CD4-positive, alpha-beta T cell treated with Interleukin-15 for 1 hour (primary cell): ENCODE measurements around the gene CNKSR2.
"Not testable (repeated sequence)": the region's sequence is repeated elsewhere in the genome, so short reads cannot be mapped to it uniquely, and the experiment has no call there.

Experiments used
- DNase-seq: peaks from one replicate; pipeline ENCODE4 v3.0.0-alpha.2; 2020

Gene CNKSR2

GRCh38 chrX:21457718-21458117 is 83.5 kb downstream of the CNKSR2 start:
- no peak for DNase-seq

- no peak for DNase-seq
These were observed 94.9 kb downstream of the CNKSR2 start for GRCh38 chrX:21469071-21469470.

GRCh38 chrX:21476909-21477308 is 102.7 kb downstream of the CNKSR2 start:
- DNase-seq, result no peak

- DNase-seq, result no peak
These were observed 105.6 kb downstream of the CNKSR2 start for GRCh38 chrX:21479695-21480270.

DNA sequence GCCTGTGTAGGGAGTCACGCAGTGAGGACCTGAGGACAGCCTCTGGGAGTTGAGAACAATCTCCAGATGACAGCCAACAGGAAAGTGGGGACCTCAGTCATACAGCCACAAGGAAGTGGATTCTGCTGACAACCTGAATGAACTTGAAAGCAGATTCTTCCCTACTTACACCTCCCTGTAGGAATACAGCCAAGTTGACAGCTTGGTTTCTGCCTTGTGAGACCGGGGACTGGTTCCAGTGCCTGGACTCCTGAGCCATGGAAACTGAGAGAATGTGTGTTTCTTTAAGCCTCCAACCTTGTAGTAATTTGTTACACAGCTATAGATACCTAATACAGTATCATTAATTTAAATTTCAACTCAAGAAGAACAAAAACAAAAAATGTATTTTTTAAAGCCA is 107.5 kb downstream of the CNKSR2 start:
- no peak for DNase-seq

DNA sequence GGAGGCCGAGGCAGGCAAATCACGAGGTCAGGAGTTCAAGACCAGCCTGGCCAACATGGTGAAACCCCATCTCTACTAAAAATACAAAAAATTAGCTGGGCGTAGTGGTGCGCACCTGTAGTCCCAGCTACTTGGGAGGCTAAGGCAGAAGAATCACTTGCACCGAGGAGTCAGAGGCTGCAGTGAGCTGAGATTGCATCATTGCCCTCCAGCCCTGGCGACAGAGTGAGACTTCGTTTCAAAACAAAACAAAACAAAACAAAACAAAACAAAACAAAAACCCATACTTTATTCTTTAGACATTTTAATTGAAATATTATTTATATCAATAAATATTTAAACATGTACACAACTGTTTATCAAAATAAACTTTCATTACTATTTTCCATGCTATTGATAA is 109.8 kb downstream of the CNKSR2 start:
- not testable (repeated sequence) for DNase-seq

GRCh38 chrX:21487832-21488231 is 113.6 kb downstream of the CNKSR2 start:
- no peak for DNase-seq

- no peak for DNase-seq
These were observed 116.1 kb downstream of the CNKSR2 start for GRCh38 chrX:21490341-21490740.

- no peak for DNase-seq
These were observed 119.1 kb downstream of the CNKSR2 start for GRCh38 chrX:21493226-21493830.

GRCh38 chrX:21503593-21503992 is 129.4 kb downstream of the CNKSR2 start:
- DNase-seq, result no peak

GRCh38 chrX:21509912-21510311 is 135.7 kb downstream of the CNKSR2 start:
- no peak for DNase-seq

- DNase-seq, result no peak
These were observed 149.8 kb downstream of the CNKSR2 start for GRCh38 chrX:21524008-21524407.

GRCh38 chrX:21528076-21528475 is 153.9 kb downstream of the CNKSR2 start:
- DNase-seq, result no peak

- no peak for DNase-seq
These were observed 155.6 kb downstream of the CNKSR2 start for GRCh38 chrX:21529771-21530170.

DNA sequence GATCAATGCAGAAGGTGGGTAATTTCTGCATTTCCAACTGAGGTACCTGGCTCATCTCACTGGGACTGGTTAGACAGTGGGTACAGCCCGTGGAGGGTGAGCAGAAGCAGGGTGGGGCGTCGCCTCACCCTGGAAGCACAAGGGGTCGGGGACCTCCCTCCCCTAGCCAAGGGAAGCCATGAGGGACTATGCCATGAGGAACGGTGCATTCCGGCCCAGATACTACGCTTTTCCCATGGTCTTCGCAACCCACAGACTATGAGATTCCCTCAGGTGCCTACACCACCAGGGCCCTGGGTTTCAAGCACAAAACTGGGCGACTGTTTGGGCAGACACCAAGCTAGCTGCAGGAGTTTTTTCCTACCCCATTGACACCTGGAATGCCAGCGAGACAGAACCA is 170.4 kb downstream of the CNKSR2 start:
- not testable (repeated sequence) for DNase-seq

DNA sequence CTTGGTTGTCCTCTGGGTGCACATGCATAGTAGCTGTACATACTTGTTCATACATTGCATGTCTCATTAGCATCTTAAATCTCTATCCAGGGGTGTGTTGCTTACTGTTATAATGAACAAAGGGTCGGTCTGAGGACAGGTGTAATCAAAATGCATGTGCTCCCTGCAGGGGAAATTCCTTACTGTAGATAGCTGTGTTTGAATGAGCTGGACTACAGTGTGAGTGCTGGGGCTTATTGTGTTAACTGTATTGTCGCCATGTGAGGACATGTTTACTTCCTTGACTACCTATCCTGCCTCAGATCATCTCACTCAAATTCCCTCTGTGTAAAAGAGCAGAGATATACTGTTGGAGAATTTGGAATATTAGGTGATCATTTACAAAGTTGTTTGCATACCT is 185.2 kb downstream of the CNKSR2 start:
- DNase-seq, result no peak

- DNase-seq, result no peak
These were observed 190.8 kb downstream of the CNKSR2 start for GRCh38 chrX:21565025-21565424.

DNA sequence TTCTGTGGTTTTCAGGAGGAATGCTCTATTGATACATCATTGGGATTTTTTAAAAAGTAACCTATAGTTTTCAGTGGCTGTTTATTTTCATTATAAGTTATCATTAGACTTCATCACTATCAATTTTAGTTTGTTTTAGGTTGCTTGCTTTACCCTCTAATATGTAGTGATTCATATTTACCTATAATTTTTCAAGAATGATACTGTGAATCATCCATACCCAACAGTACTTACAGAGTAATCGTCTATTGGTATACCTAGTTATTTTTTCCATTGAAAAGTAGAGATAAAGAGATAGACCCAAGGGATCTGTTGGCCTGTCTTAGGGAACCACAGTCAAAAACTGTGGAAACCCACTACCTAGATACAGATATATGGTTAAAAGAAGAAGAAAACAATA is 200.6 kb downstream of the CNKSR2 start:
- no peak for DNase-seq

GRCh38 chrX:21581479-21581878 is 207.3 kb downstream of the CNKSR2 start:
- no peak for DNase-seq

- no peak for DNase-seq
These were observed 211.8 kb downstream of the CNKSR2 start for GRCh38 chrX:21586001-21586400.

GRCh38 chrX:21590012-21590776 is 216.0 kb downstream of the CNKSR2 start:
- no peak for DNase-seq

- DNase-seq, result no peak
These were observed 231.8 kb downstream of the CNKSR2 start for GRCh38 chrX:21606002-21606401.

DNA sequence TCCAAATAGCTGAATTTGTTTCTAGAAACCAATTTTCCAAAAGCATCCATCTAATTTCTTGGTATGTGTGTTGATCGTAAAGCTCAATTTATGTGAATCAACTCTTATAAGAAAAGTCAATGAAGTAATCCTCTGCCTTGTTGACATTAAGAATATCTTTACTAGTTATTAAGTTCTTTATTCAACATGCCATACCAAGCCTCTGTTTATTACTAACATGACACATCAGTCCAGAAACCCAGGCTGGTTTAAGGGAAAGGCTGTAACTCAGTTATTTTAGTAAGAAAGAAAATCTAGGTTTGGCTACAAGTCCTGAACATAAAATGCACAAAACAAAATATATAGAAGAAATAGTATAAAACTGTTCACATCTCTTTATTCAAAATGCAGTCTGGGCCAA is 235.9 kb downstream of the CNKSR2 start:
- no peak for DNase-seq

DNA sequence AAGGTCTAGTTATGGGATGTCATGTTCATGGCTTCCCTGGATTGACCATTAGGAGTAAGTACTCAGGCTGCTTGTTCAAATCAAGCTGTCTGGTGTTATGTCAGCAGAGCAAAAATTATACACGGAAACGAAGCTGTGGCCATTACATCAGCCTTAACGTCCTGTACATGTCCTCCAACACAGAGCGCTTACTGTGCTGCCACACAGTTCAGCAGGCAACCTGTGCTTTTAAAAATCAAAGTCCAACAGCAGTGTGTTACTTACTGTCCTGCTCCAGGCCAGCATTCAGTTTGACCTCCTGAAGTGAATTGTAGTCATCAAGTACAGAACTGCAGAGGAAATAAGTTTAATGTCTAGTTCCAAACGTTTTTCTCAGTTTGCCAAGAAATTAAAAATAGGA is 237.9 kb downstream of the CNKSR2 start:
- DNase-seq, result no peak
